ENCODE data around the gene SLC2A10.

The SLC2A10 gene
- total RNA-seq, result 0 to 0.18 (median 0) reads per million in 9 experiments

DNA sequence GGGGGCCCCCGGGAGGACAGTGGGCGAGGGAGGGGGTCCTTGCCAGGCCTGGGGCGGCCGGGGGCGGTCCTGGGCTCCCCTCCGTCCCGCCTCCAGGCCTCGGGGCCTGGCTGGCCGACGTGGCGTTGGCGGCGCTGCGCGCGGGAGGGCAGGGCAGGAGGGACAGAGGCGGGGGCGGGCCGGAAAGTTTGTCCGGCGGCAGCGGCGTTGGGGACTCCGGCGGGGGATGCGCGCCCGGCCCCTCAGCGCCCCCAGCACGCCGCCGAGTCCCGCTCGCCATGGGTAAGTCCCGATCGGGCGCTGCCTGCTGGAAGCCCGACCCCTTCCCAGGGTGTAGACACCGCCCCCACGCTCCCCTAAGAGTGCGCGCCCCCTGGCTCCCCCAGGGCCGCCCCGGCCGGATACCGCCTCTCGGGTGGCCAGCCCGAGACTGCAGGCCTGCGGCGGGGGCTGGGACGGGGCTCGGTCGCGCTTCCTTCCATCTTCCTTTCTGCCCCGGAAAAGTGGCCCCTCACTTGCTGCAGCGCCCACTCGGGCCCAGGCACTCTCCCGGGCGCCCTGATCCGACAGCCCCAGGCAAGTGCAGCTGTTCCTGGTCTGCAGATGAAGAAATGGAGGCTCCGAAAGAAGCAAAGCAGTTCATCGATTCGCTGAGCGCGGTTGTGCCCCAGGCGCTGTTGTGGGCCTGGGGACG lies at the start of gene SLC2A10:
Gene SLC2A10 (plus strand): TSS at position 191 of the 694 bp plus-strand sequence. CDS start 88 bp downstream, at position 279.
- DNase-seq, result no peak
- H3K4me1 Mint-ChIP-seq (ENCODE audit: low read depth in 2 of 2), result peaks cover 3 to 10% of the 10 kb centered on the region in 2 donors
- peaks cover 58 to 84% of the 10 kb centered on the region in 2 donors for H3K27me3 Mint-ChIP-seq
- no peak within 1 kb of the TSS for H3K27ac Mint-ChIP-seq
- H3K9me3 Mint-ChIP-seq, result no peaks in the 10 kb centered on the region
- ATAC-seq (replicated peaks), result peak; percentile 17
- H3K36me3 Mint-ChIP-seq (ENCODE audit: insufficient read depth), result peaks cover 2% of the 10 kb centered on the region
- peak within 1 kb of the TSS; percentile 59 to 64 for H3K4me3 Mint-ChIP-seq

GRCh38 chr20:46660487-46660886 lies 49.0 kb upstream of the SLC2A10 start:
- Mint-ChIP-seq H3K4me3 (no peak overlapping the region), H3K27ac (no peak overlapping the region), H3K4me1 (ENCODE audit: low read depth in 2 of 2) (no peaks in the 10 kb centered on the region), H3K36me3 (ENCODE audit: insufficient read depth) (peaks cover 2% of the 10 kb centered on the region), H3K27me3 (no peaks in the 10 kb centered on the region), H3K9me3 (no peaks in the 10 kb centered on the region)
- DNase-seq (no peak), ATAC-seq (replicated peaks) (no peak)

GRCh38 chr20:46661659-46662058 lies 47.8 kb upstream of the SLC2A10 start:
- H3K4me1 Mint-ChIP-seq (ENCODE audit: low read depth in 2 of 2), result no peaks in the 10 kb centered on the region
- DNase-seq (no peak), ATAC-seq (replicated peaks) (no peak)
- H3K4me3 Mint-ChIP-seq, result no peak overlapping the region
- no peak overlapping the region for H3K27ac Mint-ChIP-seq
- H3K9me3 Mint-ChIP-seq, result no peaks in the 10 kb centered on the region
- no peaks in the 10 kb centered on the region for H3K27me3 Mint-ChIP-seq
- H3K36me3 Mint-ChIP-seq (ENCODE audit: insufficient read depth), result peaks cover 2% of the 10 kb centered on the region

DNA sequence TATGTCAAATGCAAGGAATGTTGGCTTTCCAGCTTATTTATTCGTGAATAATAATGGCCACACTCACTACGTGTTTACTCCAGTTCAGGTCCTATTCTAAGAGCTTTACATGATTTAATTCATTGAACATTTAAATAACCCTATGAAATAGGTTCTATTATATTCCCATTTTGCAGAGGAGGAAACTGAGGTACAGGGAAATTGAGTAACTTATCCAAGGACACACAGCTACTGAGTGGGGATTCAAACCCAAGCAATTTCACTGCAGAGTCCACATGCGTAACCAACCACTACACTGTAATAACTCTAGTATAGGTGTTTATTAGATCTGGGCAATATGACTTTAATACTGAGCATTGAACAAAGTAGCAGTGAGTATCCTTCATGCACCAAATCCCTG lies 45.9 kb upstream of the SLC2A10 start:
- DNase-seq (no peak), ATAC-seq (replicated peaks) (no peak)
- Mint-ChIP-seq H3K4me3 (no peak overlapping the region), H3K4me1 (ENCODE audit: low read depth in 2 of 2) (no peaks in the 10 kb centered on the region), H3K27ac (no peak overlapping the region), H3K9me3 (no peaks in the 10 kb centered on the region), H3K36me3 (ENCODE audit: insufficient read depth) (peaks cover 2% of the 10 kb centered on the region), H3K27me3 (no peaks in the 10 kb centered on the region)

- no peaks in the 10 kb centered on the region for H3K4me1 Mint-ChIP-seq (ENCODE audit: low read depth in 2 of 2)
- H3K9me3 Mint-ChIP-seq, result no peaks in the 10 kb centered on the region
- no peak overlapping the region for H3K27ac Mint-ChIP-seq
- ATAC-seq (replicated peaks) (no peak), DNase-seq (no peak)
- no peaks in the 10 kb centered on the region for H3K27me3 Mint-ChIP-seq
- peaks cover 2% of the 10 kb centered on the region for H3K36me3 Mint-ChIP-seq (ENCODE audit: insufficient read depth)
- H3K4me3 Mint-ChIP-seq, result no peak overlapping the region
Measured at GRCh38 chr20:46665602-46666001, 43.8 kb upstream of the SLC2A10 start.

- H3K27ac Mint-ChIP-seq, result no peak overlapping the region
Measured at GRCh38 chr20:46666306-46666705, 43.1 kb upstream of the SLC2A10 start.

DNA sequence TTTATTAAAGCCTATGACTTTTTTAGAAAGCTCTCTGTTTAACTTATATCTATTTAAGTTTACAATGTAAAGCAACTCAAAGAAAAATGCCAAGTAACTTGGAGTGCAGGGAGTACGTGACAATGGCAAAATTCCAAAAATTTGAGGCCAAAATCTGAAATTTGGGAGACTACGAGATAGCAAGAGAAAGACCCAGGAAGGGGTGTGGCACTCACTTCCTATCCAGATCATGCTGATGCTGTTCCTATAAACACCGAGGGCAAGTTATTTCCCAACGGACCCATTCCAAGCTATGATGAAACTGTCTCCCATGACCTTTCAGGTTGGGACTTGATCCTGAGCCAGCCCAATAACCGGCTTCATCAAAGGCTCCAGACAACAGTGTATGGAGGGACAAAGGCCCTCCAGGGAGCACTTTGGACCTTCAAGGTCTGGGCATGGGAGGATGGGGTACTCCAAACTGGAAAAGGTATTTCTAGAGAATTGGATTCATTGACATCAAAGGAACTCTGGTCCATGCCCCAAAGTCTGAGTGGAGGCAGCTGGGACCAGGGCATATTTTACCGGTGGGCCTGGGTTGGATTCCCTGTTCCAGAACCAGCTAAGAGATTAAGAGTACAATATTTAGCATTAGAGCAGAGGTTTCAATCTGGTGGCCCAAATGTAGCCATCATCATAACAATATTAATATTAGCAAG lies 42.5 kb upstream of the SLC2A10 start:
- Mint-ChIP-seq H3K27ac (no peak overlapping the region), H3K9me3 (no peaks in the 10 kb centered on the region), H3K36me3 (ENCODE audit: insufficient read depth) (no peaks in the 10 kb centered on the region), H3K4me3 (no peak overlapping the region), H3K27me3 (no peaks in the 10 kb centered on the region), H3K4me1 (ENCODE audit: low read depth in 2 of 2) (no peaks in the 10 kb centered on the region)
- no peak for DNase-seq
- ATAC-seq (replicated peaks), result no peak

More at GRCh38 chr20:46666306-46666705, 43.1 kb upstream of the SLC2A10 start:
- no peak overlapping the region for H3K4me3 Mint-ChIP-seq
- no peak for ATAC-seq (replicated peaks)
- no peaks in the 10 kb centered on the region for H3K27me3 Mint-ChIP-seq
- H3K9me3 Mint-ChIP-seq, result no peaks in the 10 kb centered on the region
- no peak for DNase-seq
- no peaks in the 10 kb centered on the region for H3K4me1 Mint-ChIP-seq (ENCODE audit: low read depth in 2 of 2)
- no peaks in the 10 kb centered on the region for H3K36me3 Mint-ChIP-seq (ENCODE audit: insufficient read depth)

GRCh38 chr20:46670228-46670584 lies 39.2 kb upstream of the SLC2A10 start:
- Mint-ChIP-seq H3K36me3 (ENCODE audit: insufficient read depth) (no peaks in the 10 kb centered on the region), H3K4me3 (no peak overlapping the region), H3K27me3 (peaks cover 0 to 8% of the 10 kb centered on the region in 2 donors), H3K9me3 (no peaks in the 10 kb centered on the region), H3K27ac (no peak overlapping the region), H3K4me1 (ENCODE audit: low read depth in 2 of 2) (peaks cover 0 to 2% of the 10 kb centered on the region in 2 donors)
- ATAC-seq (replicated peaks) (no peak), DNase-seq (no peak)

DNA sequence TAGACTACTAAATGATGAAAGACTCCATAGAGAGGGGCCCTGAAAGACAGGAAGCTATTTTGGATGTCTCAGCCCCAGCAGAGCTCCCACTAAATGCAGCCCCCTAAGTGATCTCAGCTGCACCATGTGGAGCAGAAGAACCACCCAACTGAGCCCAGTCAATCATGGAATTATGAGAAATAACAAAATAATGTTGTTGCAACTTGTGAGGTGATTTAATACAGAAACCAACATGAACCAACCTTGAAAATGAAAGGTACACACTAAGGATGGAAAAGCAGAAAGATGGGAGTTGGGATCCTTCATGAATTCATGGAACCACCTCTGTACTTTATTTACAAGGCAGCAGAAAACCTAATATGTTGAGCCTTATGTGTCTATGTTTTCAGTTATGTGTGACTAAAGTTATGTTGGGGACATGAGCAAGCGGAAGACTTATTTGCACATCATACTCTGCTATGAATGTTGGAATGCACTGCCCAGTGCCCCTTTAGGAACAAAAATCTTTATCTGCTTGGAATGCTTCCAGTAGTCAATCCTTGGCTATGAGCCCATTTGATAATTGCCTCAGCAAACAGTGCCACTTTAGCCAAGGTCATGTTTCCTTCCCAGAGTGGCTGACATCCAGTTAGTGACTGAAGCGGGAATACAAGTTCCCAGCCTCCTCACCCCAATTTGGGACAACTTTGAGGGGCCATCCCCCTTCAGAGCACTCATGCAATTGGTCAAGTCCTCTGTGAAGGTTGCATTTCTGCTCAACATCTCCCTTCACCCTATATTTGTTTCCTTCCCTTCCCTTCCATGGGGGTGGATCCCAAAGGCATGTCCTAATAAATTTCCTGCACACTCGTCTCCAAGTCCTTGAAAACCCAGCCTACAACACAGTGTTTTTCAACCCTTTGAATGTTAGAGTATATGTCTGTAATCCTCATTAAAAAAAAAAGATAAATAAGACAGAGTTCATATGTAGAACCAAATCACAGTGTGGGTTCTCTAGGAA lies 38.6 kb upstream of the SLC2A10 start:
- H3K27me3 Mint-ChIP-seq, result peaks cover 0 to 8% of the 10 kb centered on the region in 2 donors
- ATAC-seq (replicated peaks) (no peak), DNase-seq (no peak)
- H3K27ac Mint-ChIP-seq, result no peak overlapping the region
- no peaks in the 10 kb centered on the region for H3K36me3 Mint-ChIP-seq (ENCODE audit: insufficient read depth)
- H3K4me3 Mint-ChIP-seq, result no peak overlapping the region
- H3K9me3 Mint-ChIP-seq, result no peaks in the 10 kb centered on the region
- H3K4me1 Mint-ChIP-seq (ENCODE audit: low read depth in 2 of 2), result peaks cover 0 to 2% of the 10 kb centered on the region in 2 donors

DNA sequence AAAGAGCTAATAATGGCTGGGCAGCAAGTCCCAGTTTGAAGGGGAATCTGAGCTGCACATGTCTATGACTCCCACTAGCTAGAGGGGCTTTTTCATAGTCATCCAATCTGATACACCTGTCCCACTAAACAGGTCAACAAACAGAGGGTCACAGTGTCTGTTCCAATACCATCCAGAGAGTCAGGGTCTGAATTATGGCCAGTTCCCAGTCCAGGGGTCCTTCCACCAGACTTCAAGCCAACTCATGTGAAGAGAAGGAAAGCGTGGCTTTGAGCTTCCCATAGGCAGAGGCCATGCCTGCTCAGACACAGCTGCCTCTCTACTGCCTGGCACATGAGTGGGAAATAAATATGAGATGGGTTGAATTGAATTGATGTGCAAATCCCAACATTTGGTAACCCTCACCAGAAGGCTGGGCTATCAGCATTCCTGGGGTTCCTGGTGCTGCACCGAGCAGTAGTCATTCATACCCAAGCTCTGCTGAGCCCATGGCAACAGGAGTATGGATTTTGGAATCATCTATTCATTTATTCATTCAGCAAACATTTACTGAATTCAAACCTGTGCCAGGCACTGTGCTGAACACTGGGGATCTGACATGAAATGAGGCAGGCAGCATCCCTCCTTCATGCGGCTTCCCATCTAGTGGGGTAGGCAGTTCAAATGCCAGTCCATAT lies 37.4 kb upstream of the SLC2A10 start:
- no peak for ATAC-seq (replicated peaks)
- no peaks in the 10 kb centered on the region for H3K9me3 Mint-ChIP-seq
- no peak for DNase-seq
- peaks cover 0 to 8% of the 10 kb centered on the region in 2 donors for H3K27me3 Mint-ChIP-seq
- H3K27ac Mint-ChIP-seq, result no peak overlapping the region
- no peaks in the 10 kb centered on the region for H3K36me3 Mint-ChIP-seq (ENCODE audit: insufficient read depth)
- H3K4me1 Mint-ChIP-seq (ENCODE audit: low read depth in 2 of 2), result peaks cover 0 to 2% of the 10 kb centered on the region in 2 donors
- H3K4me3 Mint-ChIP-seq, result no peak overlapping the region

DNA sequence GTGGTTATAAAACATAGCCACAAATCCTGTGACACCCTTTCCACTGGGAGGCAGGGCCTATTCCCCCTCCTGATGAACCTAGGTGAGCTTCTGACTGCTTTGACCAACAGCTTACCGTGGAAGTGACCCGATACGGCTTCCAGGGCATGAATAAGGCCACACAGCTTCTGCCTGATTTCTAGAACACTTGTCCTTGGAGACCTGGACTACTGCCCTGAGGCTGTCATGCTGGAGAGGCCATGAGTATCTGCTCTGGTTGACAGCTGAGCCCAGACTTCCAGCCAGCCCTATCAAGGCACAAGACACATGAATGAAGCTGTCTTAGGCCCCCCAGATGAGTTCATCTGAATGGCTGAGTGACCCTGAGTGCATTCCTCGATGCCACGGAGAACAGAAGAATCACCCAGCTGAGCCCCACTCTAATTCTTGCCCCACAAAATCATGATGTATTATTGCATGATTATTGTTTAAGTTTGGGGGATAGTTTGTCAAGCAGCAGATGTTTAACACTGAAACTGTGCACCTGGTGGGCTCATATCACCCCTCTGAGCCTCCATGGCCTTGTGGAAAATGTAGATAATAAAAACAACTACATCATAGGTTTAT lies 36.8 kb upstream of the SLC2A10 start:
- no peak for DNase-seq
- no peak for ATAC-seq (replicated peaks)
- Mint-ChIP-seq H3K36me3 (ENCODE audit: insufficient read depth) (no peaks in the 10 kb centered on the region), H3K4me3 (no peak overlapping the region), H3K27ac (no peak overlapping the region), H3K4me1 (ENCODE audit: low read depth in 2 of 2) (peaks cover 0 to 2% of the 10 kb centered on the region in 2 donors), H3K9me3 (no peaks in the 10 kb centered on the region), H3K27me3 (peaks cover 0 to 8% of the 10 kb centered on the region in 2 donors)

DNA sequence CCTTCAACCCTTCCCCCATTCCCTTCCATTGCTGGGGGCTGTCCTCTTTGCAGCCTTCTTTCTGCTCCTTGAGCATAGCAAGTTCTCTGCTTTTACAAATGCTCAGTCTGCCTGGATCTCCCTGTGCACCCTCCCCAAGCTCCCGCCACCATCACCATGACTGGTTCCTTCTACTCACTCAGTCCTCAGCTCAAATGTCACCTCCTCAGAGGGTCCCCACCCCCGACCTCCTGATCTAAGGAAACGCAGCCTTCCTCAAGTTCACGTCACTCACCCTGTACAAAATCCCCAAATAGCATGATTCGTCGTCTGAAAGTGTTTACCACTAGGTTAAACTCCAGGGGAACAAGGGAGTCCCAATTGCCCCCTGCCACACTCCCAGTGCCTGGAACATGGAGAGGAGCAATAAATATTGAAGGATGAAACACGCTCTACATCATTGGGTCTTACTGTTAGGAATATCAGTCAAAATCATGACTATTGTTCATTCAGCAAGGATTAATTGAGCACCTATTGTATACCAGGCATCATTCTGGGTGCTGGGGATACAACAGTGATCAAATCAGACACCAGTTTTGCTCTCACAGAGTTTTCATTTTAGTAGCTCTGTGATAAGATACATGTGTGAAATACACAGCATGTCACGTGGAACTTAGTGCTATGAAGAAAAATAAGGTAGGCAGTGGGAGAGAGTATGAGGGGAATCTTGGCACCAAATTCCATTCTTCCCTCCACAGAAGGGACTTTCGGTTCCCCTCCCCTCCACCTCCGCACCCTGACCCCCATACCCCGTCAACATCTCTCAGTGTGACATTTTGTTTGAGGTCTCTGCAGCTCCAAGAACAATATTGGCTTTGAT lies 35.8 kb upstream of the SLC2A10 start:
- H3K4me1 Mint-ChIP-seq (ENCODE audit: low read depth in 2 of 2), result peaks cover 0 to 2% of the 10 kb centered on the region in 2 donors
- no peak overlapping the region for H3K27ac Mint-ChIP-seq
- H3K36me3 Mint-ChIP-seq (ENCODE audit: insufficient read depth), result no peaks in the 10 kb centered on the region
- H3K4me3 Mint-ChIP-seq, result no peak overlapping the region
- no peak for DNase-seq
- ATAC-seq (replicated peaks), result no peak
- H3K27me3 Mint-ChIP-seq, result peaks cover 0 to 8% of the 10 kb centered on the region in 2 donors
- no peaks in the 10 kb centered on the region for H3K9me3 Mint-ChIP-seq
